ENCODE measurements around the gene CEACAM4. TPM values are rescaled to one million over a fixed set of nuclear protein-coding genes. Genes with fewer than 3 reads are reported as not detected.

CEACAM4 gene
- total RNA-seq, 1 experiment from 2014 or later, result not detected

GRCh38 chr19:41569481-41570150, 57.3 kb downstream of the CEACAM4 start:
- ChIA-PET POLR2A (no interaction called here), CTCF (interaction anchor here (0.9 to 5.1 kb wide), 8 partner anchors 120 to 505 kb away, joined by 3 to 63 read pairs (median 5); partner anchors contain the start of genes B9D2, DMAC2 and HNRNPUL1), RAD21 (ENCODE audit: low non-redundant PET in 1 of 2, low total read pairs in 2 of 2, uncharacterized antibody in 2 of 2, unreplicated experiment in 2 of 2) (no interaction called here)
- H3K79me2 ChIP-seq (ENCODE audit: insufficient read depth, low read length), result no peaks in the 10 kb centered on the region
- no peak overlapping the region for H2AFZ ChIP-seq (ENCODE audit: low read depth, low read length, poor library complexity, severe bottlenecking)
- no TSS peak for BruUV-seq (replicated peaks)
- no peak for DNase-seq (ENCODE audit: low read depth, low spot score)
- peak overlapping the region; percentile 39; the same call in 1 of the 2 replicates for H3K4me2 ChIP-seq (ENCODE audit: low read length)
- no peaks in the 10 kb centered on the region for H3K36me3 ChIP-seq (ENCODE audit: control insufficient read depth in 1 of 2, insufficient read depth in 2 of 2, low read length in 2 of 2)
- H3K27ac ChIP-seq (ENCODE audit: low read depth, low read length), result no peak overlapping the region
- no peak overlapping the region for H3K9ac ChIP-seq (ENCODE audit: low read length)
- no peak overlapping the region for H3K4me3 ChIP-seq (replicated peaks in 1 of 2; ENCODE audit: low read depth in 1 of 2, low read length in 2 of 2)
- no peak for TF ChIP-seq MAX (IDR thresholded peaks at IDR 0.05)
- no peak for TF ChIP-seq POLR2AphosphoS5 (IDR thresholded peaks at IDR 0.05; ENCODE audit: low read depth, low read length)
- no peak for TF ChIP-seq RAD21 (IDR thresholded peaks at IDR 0.05; ENCODE audit: low read depth)
- no peak for TF ChIP-seq ZBTB33 (IDR thresholded peaks at IDR 0.05; ENCODE audit: extremely low read depth, insufficient replicate concordance, low read length)
- no peak for TF ChIP-seq REST (IDR thresholded peaks at IDR 0.05; ENCODE audit: low read depth)
- TF ChIP-seq EGR1 (IDR thresholded peaks at IDR 0.05; ENCODE audit: low read depth), result no peak
- no peak for TF ChIP-seq ZNF274 (IDR thresholded peaks at IDR 0.05; ENCODE audit: low read depth, low read length)
- TF ChIP-seq POLR2A (IDR thresholded peaks at IDR 0.05; ENCODE audit: borderline replicate concordance, extremely low read depth, insufficient read depth, insufficient read length), result no peak
- TF ChIP-seq EZH2 (IDR thresholded peaks at IDR 0.05), result no peak
- intact Hi-C loops (cut with micrococcal nuclease), result loop anchor here (1.0 to 10.0 kb wide), 3 partner anchors 120 to 905 kb away; no protein-coding TSS in a partner anchor
- H3K9me3 ChIP-seq (ENCODE audit: control insufficient read depth in 1 of 2, insufficient read depth in 1 of 2, low read depth in 1 of 2, low read length in 2 of 2), result no peaks in the 10 kb centered on the region
- H4K20me1 ChIP-seq (ENCODE audit: insufficient read depth), result no peaks in the 10 kb centered on the region
- ATAC-seq, result no peak
- H3K9me2 ChIP-seq (ENCODE audit: insufficient read depth), result no peaks in the 10 kb centered on the region
- H3K4me1 ChIP-seq (ENCODE audit: control insufficient read depth in 1 of 2, insufficient read depth in 2 of 2, low read length in 2 of 2), result peaks cover 3 to 10% of the 10 kb centered on the region in 2 experiments; a peak in 3 of 4 replicates
- peaks cover 55% of the 10 kb centered on the region for H3K27me3 ChIP-seq (ENCODE audit: insufficient read depth, low read length)

Other genes with a start within 250 kb of the CEACAM4 start
- 57.5 TPM for gene EXOSC5, start 229.7 kb downstream of the CEACAM4 start, total RNA-seq (2021; ENCODE audit: unreplicated experiment)
- gene BCKDHA, start 229.3 kb downstream of the CEACAM4 start, total RNA-seq (2021; ENCODE audit: unreplicated experiment), result 17.7 TPM
- gene B3GNT8, start 199.7 kb downstream of the CEACAM4 start, total RNA-seq (2021; ENCODE audit: unreplicated experiment), result not detected
- 65.6 TPM for gene DMAC2, start 187.2 kb downstream of the CEACAM4 start, total RNA-seq (2021; ENCODE audit: unreplicated experiment)
- not detected for gene ERICH4, start 183.9 kb downstream of the CEACAM4 start, total RNA-seq (2021; ENCODE audit: unreplicated experiment)
- 0.25 TPM for gene CEACAM21, start 50.9 kb downstream of the CEACAM4 start, total RNA-seq (2021; ENCODE audit: unreplicated experiment)
- gene CEACAM7, start 61.2 kb upstream of the CEACAM4 start, total RNA-seq (2021; ENCODE audit: unreplicated experiment), result not detected
- gene CEACAM5, start 81.6 kb upstream of the CEACAM4 start, total RNA-seq (2021; ENCODE audit: unreplicated experiment), result 0.22 TPM
- gene CEACAM6, start 128.5 kb upstream of the CEACAM4 start, total RNA-seq (2021; ENCODE audit: unreplicated experiment), result 0.59 TPM
- gene CEACAM3, start 169.5 kb upstream of the CEACAM4 start, total RNA-seq (2021; ENCODE audit: unreplicated experiment), result not detected
- not detected for gene LYPD4, start 217.6 kb upstream of the CEACAM4 start, total RNA-seq (2021; ENCODE audit: unreplicated experiment)
- not detected for gene DMRTC2, start 218.0 kb upstream of the CEACAM4 start, total RNA-seq (2021; ENCODE audit: unreplicated experiment)
- gene RPS19, start 233.2 kb upstream of the CEACAM4 start, total RNA-seq (2021; ENCODE audit: unreplicated experiment), result 3,020 TPM

Measured in HCT116 (cell line).